Type B pancreatic cell (in vitro differentiated cells): ENCODE measurements around the gene CARD9. TPM values are rescaled to one million over a fixed set of nuclear protein-coding genes. Genes with fewer than 3 reads are reported as not detected.

ENCODE experiments used
- DNase-seq: peaks from one replicate; pipeline ENCODE4 v3.0.0; 2021; ENCODE audit warnings: mixed read lengths; ENCODE audit not compliant: unreplicated experiment; ENCODE audit errors: extremely low spot score
- H3K27ac Mint-ChIP-seq: 2 replicates; pipeline ENCODE4 v1.8.0; 2021; ENCODE audit warnings: mild to moderate bottlenecking, mixed read lengths
- H3K27me3 Mint-ChIP-seq: 2 replicates; pipeline ENCODE4 v1.8.0; 2021; ENCODE audit warnings: mixed read lengths
- H3K36me3 Mint-ChIP-seq: 2 replicates; pipeline ENCODE4 v1.8.0; 2021; ENCODE audit warnings: mixed read lengths
- H3K4me1 Mint-ChIP-seq: one replicate; pipeline ENCODE4 v1.8.0; 2021; ENCODE audit warnings: mixed read lengths; ENCODE audit not compliant: unreplicated experiment
- H3K4me3 Mint-ChIP-seq: 2 replicates; pipeline ENCODE4 v1.8.0; 2021; ENCODE audit warnings: mild to moderate bottlenecking, mixed read lengths
- H3K9me3 Mint-ChIP-seq: 2 replicates; pipeline ENCODE4 v1.8.0; 2021; ENCODE audit warnings: mixed read lengths
- total RNA-seq: library from RNA; stranded (reverse); gene quantifications from 2 replicates; pipeline ENCODE4 v1.2.1, GENCODE V29; 2021; ENCODE audit warnings: low replicate concordance
- TF ChIP-seq, protein P1 (sequence below): fragments of 200-600 bp; sonication (generic); conservative IDR thresholded peaks from 2 replicates; pipeline ENCODE4 v1.5.0; 2021; ENCODE audit warnings: antibody characterized with exemption, mild to moderate bottlenecking

Gene CARD9
- total RNA-seq, 1 donor from 2014 or later = 2.6 TPM

DNA sequence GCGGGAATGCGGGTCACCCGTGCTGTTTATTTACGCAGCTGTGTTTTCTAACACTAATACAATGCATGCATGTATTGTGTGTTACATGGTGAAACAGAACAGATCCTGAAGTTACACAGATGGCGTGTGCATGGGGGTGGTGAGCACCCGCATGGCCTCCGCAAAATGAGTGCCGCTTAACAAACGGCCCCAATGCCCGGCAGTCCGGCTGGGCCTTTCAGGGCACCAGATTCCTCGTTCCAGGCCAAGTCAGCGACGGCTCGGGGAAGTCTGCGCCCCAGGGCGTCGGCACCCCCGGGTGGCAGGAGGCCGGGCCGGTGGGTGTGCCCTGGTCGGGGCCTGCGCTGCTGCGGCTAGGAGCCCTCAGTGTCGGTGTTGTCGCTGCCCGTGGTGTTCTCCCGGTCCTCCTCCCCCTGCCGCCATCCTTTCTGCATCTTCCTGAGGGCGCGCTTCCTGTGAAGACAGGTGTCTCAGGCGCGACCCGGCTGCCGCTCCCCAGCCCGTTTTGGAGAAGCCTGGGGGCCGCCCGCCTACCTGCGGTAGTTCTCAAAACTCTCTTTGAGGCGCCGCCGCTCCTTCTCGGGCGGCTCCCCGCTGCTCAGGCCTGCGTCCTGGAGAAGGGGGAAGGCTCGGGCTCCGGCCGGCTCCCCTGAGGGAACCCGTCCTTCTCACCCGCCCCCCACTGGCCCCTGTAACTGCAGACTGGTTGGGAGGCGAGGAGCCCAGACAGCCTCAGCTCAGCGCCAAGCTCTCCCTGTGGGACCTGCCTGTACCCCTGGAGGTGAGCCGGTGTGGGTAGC is 9.3 kb downstream of the CARD9 start:
- TF ChIP-seq, protein P1, sequence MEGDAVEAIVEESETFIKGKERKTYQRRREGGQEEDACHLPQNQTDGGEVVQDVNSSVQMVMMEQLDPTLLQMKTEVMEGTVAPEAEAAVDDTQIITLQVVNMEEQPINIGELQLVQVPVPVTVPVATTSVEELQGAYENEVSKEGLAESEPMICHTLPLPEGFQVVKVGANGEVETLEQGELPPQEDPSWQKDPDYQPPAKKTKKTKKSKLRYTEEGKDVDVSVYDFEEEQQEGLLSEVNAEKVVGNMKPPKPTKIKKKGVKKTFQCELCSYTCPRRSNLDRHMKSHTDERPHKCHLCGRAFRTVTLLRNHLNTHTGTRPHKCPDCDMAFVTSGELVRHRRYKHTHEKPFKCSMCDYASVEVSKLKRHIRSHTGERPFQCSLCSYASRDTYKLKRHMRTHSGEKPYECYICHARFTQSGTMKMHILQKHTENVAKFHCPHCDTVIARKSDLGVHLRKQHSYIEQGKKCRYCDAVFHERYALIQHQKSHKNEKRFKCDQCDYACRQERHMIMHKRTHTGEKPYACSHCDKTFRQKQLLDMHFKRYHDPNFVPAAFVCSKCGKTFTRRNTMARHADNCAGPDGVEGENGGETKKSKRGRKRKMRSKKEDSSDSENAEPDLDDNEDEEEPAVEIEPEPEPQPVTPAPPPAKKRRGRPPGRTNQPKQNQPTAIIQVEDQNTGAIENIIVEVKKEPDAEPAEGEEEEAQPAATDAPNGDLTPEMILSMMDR = peak; percentile 16
- Mint-ChIP-seq H3K9me3 (no peaks in the 10 kb centered on the region), H3K4me3 (no peak overlapping the region), H3K4me1 (peaks cover 6% of the 10 kb centered on the region), H3K36me3 (no peaks in the 10 kb centered on the region), H3K27ac (no peak overlapping the region), H3K27me3 (no peaks in the 10 kb centered on the region)
- no peak for DNase-seq

DNA sequence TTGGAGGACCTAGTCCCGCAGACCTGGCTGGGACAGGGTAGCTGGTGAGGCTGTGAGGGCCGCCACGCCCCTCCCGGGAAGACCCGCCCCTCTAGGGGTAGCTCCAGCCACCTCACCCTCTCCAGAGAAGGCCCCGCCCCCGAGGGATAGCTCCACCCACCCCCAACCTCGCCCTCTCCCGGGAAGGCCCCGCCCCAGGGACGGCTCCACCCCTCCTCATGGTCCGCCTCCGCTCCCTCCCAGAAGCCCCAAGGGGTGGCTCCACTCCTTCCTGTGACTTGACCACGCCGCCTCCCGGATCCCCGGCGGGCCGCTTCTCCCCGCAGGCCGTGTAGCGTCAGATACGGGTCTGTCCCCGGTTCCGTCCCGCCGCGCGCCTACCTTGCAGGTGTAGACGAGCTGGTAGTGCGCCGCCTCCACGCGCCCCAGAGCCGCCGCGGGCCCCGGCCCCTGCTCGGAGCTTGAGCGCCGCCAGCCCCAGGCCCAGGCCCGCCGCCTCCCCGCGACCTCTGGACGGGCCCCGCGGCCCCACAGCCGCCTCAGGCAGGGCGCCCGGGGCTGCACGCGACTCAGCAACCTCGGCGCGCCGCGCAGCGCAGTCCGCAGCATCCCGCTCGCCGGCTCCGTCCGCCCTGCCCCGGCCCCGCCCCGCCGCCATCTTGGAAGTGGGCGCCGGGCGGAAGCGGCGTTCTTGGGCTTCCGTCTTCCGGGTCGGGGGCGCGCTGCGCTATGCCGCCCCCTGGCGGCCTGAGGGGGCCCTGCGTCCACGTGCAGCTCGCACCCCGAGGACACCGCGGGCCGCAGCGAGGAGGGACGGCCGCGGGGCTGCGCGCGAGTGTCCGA is 10.1 kb downstream of the CARD9 start, which contains the start of gene DNLZ:
TSS of gene DNLZ (minus strand) at position 639 of the 843 bp plus-strand sequence. CDS start at position 609, 30 bp downstream.
- TF ChIP-seq, protein P1 = peak; percentile 99
- H3K4me1 Mint-ChIP-seq = peaks cover 6% of the 10 kb centered on the region
- H3K4me3 Mint-ChIP-seq = peak within 1 kb of the TSS; percentile 89
- DNase-seq = peak; percentile 97
- no peaks in the 10 kb centered on the region for H3K27me3 Mint-ChIP-seq
- H3K36me3 Mint-ChIP-seq = no peaks in the 10 kb centered on the region
- H3K9me3 Mint-ChIP-seq = no peaks in the 10 kb centered on the region
- H3K27ac Mint-ChIP-seq = peak within 1 kb of the TSS; percentile 70

DNA sequence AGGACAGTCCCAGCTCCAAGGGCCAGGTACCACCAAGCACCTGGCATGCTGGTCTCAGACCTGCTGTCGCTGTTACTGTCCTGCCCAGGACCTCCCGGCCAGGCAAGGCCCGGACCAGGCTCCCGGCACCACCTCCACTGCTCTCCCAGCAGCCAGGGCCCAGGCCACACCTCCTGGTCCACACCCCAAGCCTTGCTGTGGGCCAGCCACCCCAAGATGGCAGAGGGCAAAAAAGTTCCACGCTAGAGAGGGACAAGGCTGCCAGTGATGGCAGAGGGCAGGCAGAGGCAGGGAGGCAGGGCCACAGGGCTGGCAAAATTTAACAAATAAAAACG is 11.1 kb downstream of the CARD9 start:
- H3K4me3 Mint-ChIP-seq = peak overlapping the region; percentile 89
- TF ChIP-seq, protein P1 = no peak

DNA sequence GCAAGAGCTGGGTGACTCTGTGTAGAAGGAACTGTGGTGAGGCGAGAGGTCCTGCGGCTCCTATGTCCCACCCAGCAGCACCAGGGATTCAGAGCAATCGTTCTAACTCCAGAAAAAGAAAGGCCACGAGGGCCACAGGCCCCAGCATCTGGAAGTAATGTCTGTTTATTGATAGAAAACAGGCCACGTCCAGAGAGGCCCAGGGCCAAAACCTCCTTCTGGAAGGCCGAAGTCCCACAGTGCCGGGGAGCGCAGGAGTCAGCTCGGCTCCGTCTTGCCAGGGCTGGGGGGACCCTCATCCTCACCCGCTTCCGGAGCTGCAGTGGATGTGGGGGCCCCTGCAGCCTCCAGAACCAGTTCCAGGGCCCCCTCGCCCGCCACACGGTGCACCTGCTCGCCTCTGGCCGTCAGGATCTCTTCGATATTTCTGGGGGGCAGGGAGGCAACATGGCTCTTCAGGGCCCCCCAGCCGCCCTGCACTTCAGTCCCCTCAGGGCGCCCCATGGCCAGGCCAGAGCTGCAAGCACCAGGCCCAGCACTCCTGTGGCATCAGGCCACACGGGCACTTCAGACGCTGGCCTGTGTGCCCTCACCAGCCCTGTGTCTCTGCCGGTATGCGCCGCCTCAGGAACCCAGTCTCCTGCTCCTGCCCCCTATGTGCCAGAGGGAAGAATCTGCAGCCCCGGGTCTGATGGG is 11.6 kb downstream of the CARD9 start:
- Mint-ChIP-seq H3K36me3 (no peaks in the 10 kb centered on the region), H3K27ac (no peak overlapping the region), H3K9me3 (no peaks in the 10 kb centered on the region), H3K27me3 (no peaks in the 10 kb centered on the region), H3K4me1 (peaks cover 6% of the 10 kb centered on the region), H3K4me3 (no peak overlapping the region)
- TF ChIP-seq, protein P1 = no peak
- DNase-seq = no peak

More for the DNA sequence above, 11.1 kb downstream of the CARD9 start:
- Mint-ChIP-seq H3K27ac (peak overlapping the region; percentile 70), H3K27me3 (no peaks in the 10 kb centered on the region), H3K9me3 (no peaks in the 10 kb centered on the region), H3K4me1 (peaks cover 6% of the 10 kb centered on the region), H3K36me3 (no peaks in the 10 kb centered on the region)
- no peak for DNase-seq

DNA sequence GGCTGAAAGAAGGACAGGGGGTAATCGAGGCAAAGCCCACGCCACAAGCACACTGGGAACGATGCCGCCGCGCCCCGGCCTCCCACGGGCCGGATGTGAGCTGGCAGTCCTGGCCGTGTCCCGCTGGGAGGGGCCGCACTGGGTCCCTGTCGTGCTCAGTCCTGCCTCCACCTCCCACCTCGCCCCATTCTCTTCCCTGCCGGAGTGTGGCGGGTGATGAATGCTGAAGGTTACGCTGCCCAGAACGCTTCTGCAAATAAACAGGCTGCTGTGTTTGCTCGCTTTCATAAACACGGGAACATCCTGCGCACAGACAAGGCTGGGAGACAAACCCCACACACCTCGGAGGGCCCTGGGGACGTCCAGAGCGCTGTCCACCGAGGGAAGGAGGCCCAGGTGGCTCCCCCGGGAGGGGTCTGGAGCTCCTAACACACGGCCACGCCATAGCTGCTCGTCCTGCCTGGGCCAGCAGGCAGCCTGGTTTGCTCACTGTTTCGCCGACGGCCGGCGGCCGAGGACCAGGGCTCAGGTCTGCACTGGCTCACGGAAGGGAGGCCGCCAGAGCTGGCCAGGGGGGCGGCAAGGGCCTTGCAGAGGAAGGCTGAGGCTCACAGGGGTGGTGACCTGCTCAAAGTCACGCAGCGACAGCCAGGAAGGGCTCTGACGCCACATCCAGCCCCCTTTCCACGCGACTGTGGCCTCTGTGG is 12.3 kb downstream of the CARD9 start:
- H3K4me3 Mint-ChIP-seq = no peak overlapping the region
- H3K27me3 Mint-ChIP-seq = no peaks in the 10 kb centered on the region
- TF ChIP-seq, protein P1 = no peak
- H3K9me3 Mint-ChIP-seq = no peaks in the 10 kb centered on the region
- H3K36me3 Mint-ChIP-seq = no peaks in the 10 kb centered on the region
- no peak overlapping the region for H3K27ac Mint-ChIP-seq
- H3K4me1 Mint-ChIP-seq = peaks cover 6% of the 10 kb centered on the region
- DNase-seq = no peak
